H1 (cell line): Measurements from ENCODE around the gene HSD11B1L. TPM values are rescaled to one million over a fixed set of nuclear protein-coding genes. Genes with fewer than 3 reads are reported as not detected.
A peak's percentile ranks its signal among the peaks of the same experiment; 100 is the strongest.
"Not testable (repeated sequence)": the region's sequence is repeated elsewhere in the genome, so short reads cannot be mapped to it uniquely, and the experiment has no call there.

Source experiments
- CTCF ChIA-PET: fragments of 300-600 bp; sonication (Branson Sonifier 250); formaldehyde crosslinking; loops from one replicate; lab custom pipeline; 2021; ENCODE audit not compliant: partially characterized antibody; lab: Charles Lee
- POLR2A ChIA-PET: fragments of 300-600 bp; sonication (Branson Sonifier 250); formaldehyde crosslinking; loops from one replicate; lab custom pipeline; 2021; ENCODE audit warnings: inconsistent platforms; ENCODE audit not compliant: partially characterized antibody; lab: Charles Lee
- DNase-seq, 2 experiments: peaks; one replicate each; pipeline versions ENCODE4 v3.0.0 to v3.0.0-alpha.2; 2010 to 2022; ENCODE audit warnings: low spot score in 2 of 2, low read depth in 1 of 2, mixed read lengths in 1 of 2
- FAIRE-seq: peaks from 2 replicates; lab custom pipeline; 2011; peaks lifted over from hg19 to GRCh38; lab: Jason Lieb, UNC
- H2AFZ ChIP-seq: 2 replicates; pipeline ENCODE4 v1.8.1; 2012; ENCODE audit warnings: low read length, inconsistent platforms
- H2AK5ac ChIP-seq: 2 replicates; pipeline ENCODE4 v1.6.1; 2013; ENCODE audit warnings: low read depth, low read length
- H2BK120ac ChIP-seq: replicated peaks from 2 replicates; pipeline ENCODE3; 2013; ENCODE audit warnings: low read depth, low read length, inconsistent platforms
- H2BK12ac ChIP-seq: 2 replicates; pipeline ENCODE4 v1.6.1; 2013; ENCODE audit warnings: low read depth, low read length
- H2BK15ac ChIP-seq: 2 replicates; pipeline ENCODE4 v1.6.1; 2013; ENCODE audit warnings: low read length
- H2BK20ac ChIP-seq: 2 replicates; pipeline ENCODE4 v1.6.1; 2013; ENCODE audit warnings: low read length
- H2BK5ac ChIP-seq: 2 replicates; pipeline ENCODE4 v1.6.1; 2013; ENCODE audit warnings: low read depth, low read length
- H3K14ac ChIP-seq: 2 replicates; pipeline ENCODE4 v1.6.1; 2013; ENCODE audit warnings: inconsistent platforms; ENCODE audit not compliant: insufficient read length
- H3K18ac ChIP-seq: 2 replicates; pipeline ENCODE4 v1.6.1; 2013; ENCODE audit warnings: low read length; ENCODE audit errors: extremely low read depth
- H3K23ac ChIP-seq: 2 replicates; pipeline ENCODE4 v1.6.1; 2013; ENCODE audit warnings: inconsistent platforms; ENCODE audit not compliant: insufficient read length
- H3K23me2 ChIP-seq: 2 replicates; pipeline ENCODE4 v1.6.1; 2013; ENCODE audit warnings: low read depth, low read length
- H3K27ac ChIP-seq: 2 replicates; pipeline ENCODE4 v1.6.1; 2011; ENCODE audit warnings: low read depth, low read length, inconsistent platforms
- H3K27me3 ChIP-seq, 4 experiments: replicated peaks in 1 of 4; 1 replicate in 1 of 4; 2 replicates in 3 of 4; pipeline versions ENCODE4 v1.6.1 to v1.8.1; 2011 to 2013; ENCODE audit warnings: low read length in 3 of 4, mild to moderate bottlenecking in 3 of 4, inconsistent platforms in 2 of 4, mixed read lengths in 2 of 4, moderate library complexity in 1 of 4; ENCODE audit not compliant: control insufficient read depth in 3 of 4, insufficient read depth in 3 of 4; ENCODE audit errors: extremely low read depth in 1 of 4
- H3K36me3 ChIP-seq, 4 experiments: 2 replicates each; pipeline versions ENCODE4 v1.6.1 to v1.8.1; 2011 to 2013; ENCODE audit warnings: mild to moderate bottlenecking in 4 of 4, low read length in 3 of 4, moderate library complexity in 2 of 4, control low read depth in 1 of 4, inconsistent platforms in 1 of 4; ENCODE audit not compliant: insufficient read depth in 4 of 4, control insufficient read depth in 2 of 4
- H3K4ac ChIP-seq: replicated peaks from 2 replicates; pipeline ENCODE3; 2013; ENCODE audit warnings: low read length, low read depth, mixed read lengths, inconsistent platforms; ENCODE audit not compliant: insufficient read length
- H3K4me1 ChIP-seq, 4 experiments: replicated peaks in 1 of 4; 1 replicate in 1 of 4; 2 replicates in 3 of 4; pipeline versions ENCODE4 v1.6.1 to v1.8.1; 2011 to 2013; ENCODE audit warnings: low read length in 3 of 4, inconsistent platforms in 2 of 4, mixed read lengths in 1 of 4; ENCODE audit not compliant: insufficient read depth in 4 of 4, control insufficient read depth in 3 of 4
- H3K4me2 ChIP-seq, 2 experiments: 2 replicates each; pipeline versions ENCODE4 v1.6.1 to v1.8.1; 2011 to 2013; ENCODE audit warnings: low read depth in 2 of 2, low read length in 2 of 2, control low read depth in 1 of 2, inconsistent platforms in 1 of 2, mild to moderate bottlenecking in 1 of 2; ENCODE audit not compliant: insufficient read depth in 1 of 2
- H3K4me3 ChIP-seq, 4 experiments: fragments of 200-600, 300-600 bp in 1 of 4; sonication (generic), shearing (Covaris generic), sonication (Bioruptor Twin) in 1 of 4; 2 replicates each; pipeline versions ENCODE4 v1.5.1 to v1.8.1; 2011 to 2016; ENCODE audit warnings: low read length in 4 of 4, low read depth in 3 of 4, control low read depth in 2 of 4, inconsistent platforms in 2 of 4, mild to moderate bottlenecking in 2 of 4, mixed read lengths in 1 of 4, moderate library complexity in 1 of 4; ENCODE audit not compliant: insufficient read depth in 2 of 4; ENCODE audit errors: extremely low read depth in 1 of 4
- H3K56ac ChIP-seq: replicated peaks from 2 replicates; pipeline ENCODE3; 2013; ENCODE audit warnings: low read depth, mild to moderate bottlenecking, mixed read lengths, low read length, inconsistent platforms; ENCODE audit not compliant: insufficient read length
- H3K79me1 ChIP-seq: 2 replicates; pipeline ENCODE4 v1.6.1; 2013; ENCODE audit warnings: low read depth, low read length, control low read depth
- H3K79me2 ChIP-seq, 2 experiments: 2 replicates each; pipeline versions ENCODE4 v1.6.1 to v1.8.1; 2012 to 2013; ENCODE audit warnings: low read length in 2 of 2, mild to moderate bottlenecking in 2 of 2, inconsistent platforms in 1 of 2; ENCODE audit not compliant: insufficient read depth in 2 of 2, control insufficient read depth in 1 of 2
- H3K9ac ChIP-seq, 4 experiments: replicated peaks in 1 of 4; 1 replicate in 1 of 4; 2 replicates in 3 of 4; pipeline versions ENCODE4 v1.6.1 to v1.8.1; 2011 to 2013; ENCODE audit warnings: low read depth in 3 of 4, low read length in 3 of 4, control low read depth in 2 of 4, mild to moderate bottlenecking in 2 of 4, moderate library complexity in 2 of 4, inconsistent platforms in 1 of 4; ENCODE audit errors: extremely low read depth in 1 of 4
- H3K9me3 ChIP-seq, 2 experiments: 2 replicates each; pipeline versions ENCODE4 v1.6.1 to v1.8.1; 2012 to 2013; ENCODE audit warnings: mild to moderate bottlenecking in 2 of 2, moderate library complexity in 2 of 2, control low read depth in 1 of 2, inconsistent platforms in 1 of 2, low read depth in 1 of 2, low read length in 1 of 2, mixed read lengths in 1 of 2; ENCODE audit not compliant: insufficient read depth in 2 of 2
- H4K20me1 ChIP-seq, 2 experiments: replicated peaks in 1 of 2; 2 replicates each; pipeline versions ENCODE3 to v1.8.1; 2011 to 2013; ENCODE audit warnings: inconsistent platforms in 2 of 2, low read length in 2 of 2, mild to moderate bottlenecking in 1 of 2; ENCODE audit not compliant: insufficient read depth in 2 of 2, control insufficient read depth in 1 of 2
- H4K5ac ChIP-seq: 2 replicates; pipeline ENCODE4 v1.6.1; 2013; ENCODE audit warnings: low read length, low read depth, mixed read lengths, inconsistent platforms; ENCODE audit not compliant: insufficient read length
- H4K8ac ChIP-seq: 2 replicates; pipeline ENCODE4 v1.8.0; 2013; ENCODE audit warnings: mild to moderate bottlenecking, moderate library complexity, low read length, inconsistent platforms; ENCODE audit not compliant: insufficient read depth; ENCODE audit errors: extremely low read depth
- H4K91ac ChIP-seq: replicated peaks from 2 replicates; pipeline ENCODE3; 2013; ENCODE audit warnings: low read length, mixed read lengths, inconsistent platforms; ENCODE audit not compliant: insufficient read length
- HDAC6 ChIP-seq: IDR thresholded peaks from one replicate; pipeline ENCODE4 v1.7.1; 2012; ENCODE audit warnings: low read depth, mild to moderate bottlenecking, inconsistent platforms, low read length, moderate library complexity
- TAF1 ChIP-seq: IDR thresholded peaks from 2 replicates; pipeline ENCODE4 v1.6.1; 2011; ENCODE audit warnings: mild to moderate bottlenecking, low read depth, low read length
- TEAD4 ChIP-seq: IDR thresholded peaks from 2 replicates; pipeline ENCODE4 v1.6.1; 2012; ENCODE audit warnings: low read depth, low read length, inconsistent platforms, mixed read lengths
- ZNF274 ChIP-seq: IDR thresholded peaks from 2 replicates; pipeline ENCODE4 v1.7.0; 2012; ENCODE audit warnings: low read length, borderline replicate concordance; ENCODE audit errors: extremely low read depth
- WGBS, 2 experiments: shearing (Covaris generic) in 1 of 2; methylation state at CpG; one replicate each; pipeline versions ENCODE4 v1.1.6 to v1.1.7; 2013 to 2015; ENCODE audit warnings: low lambda C conversion rate in 2 of 2, mixed read lengths in 2 of 2, inconsistent platforms in 1 of 2, low coverage in 1 of 2, missing lambda C conversion rate in 1 of 2; ENCODE audit not compliant: insufficient replicate concordance in 2 of 2, insufficient coverage in 1 of 2, insufficient read length in 1 of 2; ENCODE audit errors: extremely low coverage in 1 of 2, missing lambda C conversion rate in 1 of 2; 5-methylcytosine and 5-hydroxymethylcytosine counted together
- polyA plus RNA-seq, 7 experiments: library from polyadenylated mRNA; depleted of rRNA in 3 of 7; stranded (reverse) in 5 of 7; unstranded in 2 of 7; fragments of >200 nt in 5 of 7; fragments of 200-250 nt in 2 of 7; gene quantifications; 1 replicate in 5 of 7; 2 replicates in 1 of 7; 4 replicates in 1 of 7; pipeline versions ENCODE4 v1.2.1 to v1.2.3, GENCODE V29; 2011 to 2013; ENCODE audit warnings: missing spikeins in 2 of 7, mixed read lengths in 2 of 7
- total RNA-seq: library from RNA; stranded (reverse); fragmentation: NEBNext Ultra II Directional; extraction: Animal tissue kit (Norgen Biotek cat#: 25700); gene quantifications from 2 replicates; pipeline ENCODE4 v1.2.1, GENCODE V29; 2021
- TF ChIP-seq, protein P1 (sequence below): IDR thresholded peaks from 2 replicates; pipeline ENCODE4 v1.6.1; 2012; ENCODE audit warnings: inconsistent platforms
- TF ChIP-seq, protein P2 (sequence below): IDR thresholded peaks from 2 replicates; pipeline ENCODE4 v1.6.1; 2012; ENCODE audit warnings: inconsistent platforms

The HSD11B1L gene
- total and polyA plus RNA-seq, 2 of the 8 experiments (the other 6 are each of a cell fraction or from before 2014, with no cell fraction given): 8.2 to 20.6 TPM

DNA sequence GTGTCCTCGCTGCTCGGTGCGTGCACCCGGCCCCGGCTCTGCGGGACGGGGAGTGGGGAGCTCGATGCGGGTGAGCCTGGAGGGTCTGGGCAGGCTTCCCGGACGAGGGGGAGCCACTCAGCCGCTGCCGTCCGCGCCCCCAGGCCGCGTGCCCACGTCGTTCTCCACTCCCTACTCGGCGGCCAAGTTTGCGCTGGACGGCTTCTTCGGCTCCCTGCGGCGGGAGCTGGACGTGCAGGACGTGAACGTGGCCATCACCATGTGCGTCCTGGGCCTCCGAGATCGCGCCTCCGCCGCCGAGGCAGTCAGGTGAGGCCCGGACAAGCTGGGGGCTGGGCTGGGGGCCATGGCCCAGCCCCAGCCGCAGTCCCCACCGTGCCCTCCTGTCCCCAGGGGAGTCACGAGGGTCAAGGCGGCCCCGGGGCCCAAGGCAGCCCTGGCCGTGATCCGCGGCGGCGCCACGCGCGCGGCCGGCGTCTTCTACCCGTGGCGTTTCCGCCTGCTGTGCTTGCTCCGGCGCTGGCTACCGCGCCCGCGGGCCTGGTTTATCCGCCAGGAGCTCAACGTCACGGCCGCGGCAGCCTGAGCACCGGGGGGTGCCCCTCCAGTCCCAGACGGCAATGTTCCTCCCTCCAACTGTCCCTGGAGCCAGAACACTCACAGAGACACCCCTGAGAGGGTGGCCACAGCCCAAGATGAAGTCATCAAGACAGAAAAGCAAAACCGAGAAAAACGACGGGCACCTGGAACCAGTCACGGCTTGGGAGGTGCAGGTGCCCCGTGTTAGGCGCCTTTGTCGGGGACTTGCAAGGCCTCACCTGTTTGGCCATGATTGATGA lies 6.8 kb downstream of the HSD11B1L start (continued):
- TF ChIP-seq, protein P1, sequence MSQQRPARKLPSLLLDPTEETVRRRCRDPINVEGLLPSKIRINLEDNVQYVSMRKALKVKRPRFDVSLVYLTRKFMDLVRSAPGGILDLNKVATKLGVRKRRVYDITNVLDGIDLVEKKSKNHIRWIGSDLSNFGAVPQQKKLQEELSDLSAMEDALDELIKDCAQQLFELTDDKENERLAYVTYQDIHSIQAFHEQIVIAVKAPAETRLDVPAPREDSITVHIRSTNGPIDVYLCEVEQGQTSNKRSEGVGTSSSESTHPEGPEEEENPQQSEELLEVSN: peak; percentile 65
- TF ChIP-seq TAF1 (no peak), TEAD4 (no peak), HDAC6 (no peak), ZNF274 (no peak)
- TF ChIP-seq, protein P2, sequence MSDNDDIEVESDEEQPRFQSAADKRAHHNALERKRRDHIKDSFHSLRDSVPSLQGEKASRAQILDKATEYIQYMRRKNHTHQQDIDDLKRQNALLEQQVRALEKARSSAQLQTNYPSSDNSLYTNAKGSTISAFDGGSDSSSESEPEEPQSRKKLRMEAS: 0 out of 2 replicates have a peak, but pooled peaks have one; percentile 28

DNA sequence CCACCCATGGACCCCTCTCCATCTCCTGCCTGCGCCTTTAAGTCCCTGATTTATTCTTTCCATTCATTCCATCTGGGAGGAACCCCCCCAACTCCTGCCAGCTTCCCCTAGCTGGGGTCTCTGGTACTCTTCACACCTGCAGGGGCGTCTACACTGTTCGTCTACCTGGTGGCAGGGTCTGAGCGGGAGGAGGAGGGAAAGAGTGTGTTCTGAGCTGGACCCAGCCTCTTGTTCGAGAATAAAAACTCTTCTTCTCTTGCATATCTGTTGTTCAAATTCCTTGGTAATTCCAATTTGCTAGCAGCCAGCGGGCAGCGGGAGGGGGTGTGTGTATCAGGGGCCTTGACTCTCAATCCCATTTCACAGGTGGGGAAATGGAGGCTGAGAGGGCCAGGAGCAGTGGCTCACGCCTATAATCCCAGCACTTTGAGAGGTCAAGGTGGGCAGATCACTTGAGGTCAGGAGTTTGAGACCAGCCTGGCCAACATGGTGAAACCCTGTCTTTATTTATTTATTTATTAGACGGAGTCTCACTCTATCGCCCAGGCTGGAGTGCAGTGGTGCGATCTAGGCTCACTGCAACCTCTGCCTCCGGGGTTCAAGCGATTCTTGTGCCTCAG lies 7.5 kb downstream of the HSD11B1L start:
- H4K8ac ChIP-seq, H3K23ac ChIP-seq, H2BK15ac ChIP-seq, H3K56ac ChIP-seq, H2BK20ac ChIP-seq, H3K9ac ChIP-seq, H3K14ac ChIP-seq, H3K27ac ChIP-seq, FAIRE-seq, H3K27me3 ChIP-seq, H2BK120ac ChIP-seq, H2AK5ac ChIP-seq, H3K4ac ChIP-seq, H3K9me3 ChIP-seq, H3K4me3 ChIP-seq, DNase-seq, H3K4me2 ChIP-seq, H3K18ac ChIP-seq, H3K79me1 ChIP-seq, H4K5ac ChIP-seq, H2BK5ac ChIP-seq, H3K4me1 ChIP-seq, H3K23me2 ChIP-seq, H4K91ac ChIP-seq, H2AFZ ChIP-seq: not testable (repeated sequence)
- POLR2A ChIA-PET: interaction anchor here (1.0 to 15.6 kb wide), 7 partner anchors 11 to 109 kb away, joined by 3 to 620 read pairs (median 24); partner anchors contain the start of genes CATSPERD, LONP1, SAFB and SAFB2
- CTCF ChIA-PET: interaction anchor here (0.6 to 4.9 kb wide), 12 partner anchors 11 to 348 kb away, joined by 3 to 26 read pairs (median 8); partner anchors contain the start of genes CATSPERD and PTPRS
- 91% methylated on average over 13 of the region's 13 CpGs; no CpG with 5 or more reads in 1 of the 2 experiments for WGBS, 2 experiments
- Histone ChIP-seq H3K79me2 (peaks cover 10 to 32% of the 10 kb centered on the region in 2 experiments), H3K36me3 (peaks cover 15 to 25% (median 22%) of the 10 kb centered on the region in 4 experiments), H4K20me1 (peaks cover 25 to 26% of the 10 kb centered on the region in 2 experiments), H2BK12ac (0 out of 2 replicates have a peak overlapping the region, but pooled peaks have one; percentile 27)
